Ovary (tissue), 9 donors: Measurements from ENCODE around the gene AUTS2. TPM values are rescaled to one million over a fixed set of nuclear protein-coding genes. Genes with fewer than 3 reads are reported as not detected.

Source experiments
- DNase-seq, 5 donors: peaks; one replicate each; pipeline ENCODE4 v3.0.0-alpha.2; 2019 to 2020
- H3K27ac ChIP-seq, 2 donors: fragments of 200-600 bp; one replicate each; pipeline versions ENCODE4 v1.5.1 to v1.8.0; 2019 to 2022
- H3K27me3 ChIP-seq: fragments of 200-600 bp; one replicate; pipeline ENCODE4 v1.8.0; 2022
- H3K36me3 ChIP-seq: fragments of 200-600 bp; sonication (generic); one replicate; pipeline ENCODE4 v1.5.1; 2019
- H3K4me1 ChIP-seq: one replicate; pipeline ENCODE4 v1.8.1; 2013; ENCODE audit warnings: mild to moderate bottlenecking, moderate library complexity; ENCODE audit not compliant: insufficient read depth
- H3K4me3 ChIP-seq: fragments of 200-600 bp; sonication (generic); one replicate; pipeline ENCODE4 v1.5.1; 2017
- H3K9me3 ChIP-seq, 2 donors: fragments of 200-600 bp in 1 of 2; sonication (generic) in 1 of 2; one replicate each; pipeline versions ENCODE4 v1.5.1 to v1.8.1; 2013 to 2019; ENCODE audit warnings: mild to moderate bottlenecking in 1 of 2, moderate library complexity in 1 of 2
- EP300 ChIP-seq: sonication (generic); formaldehyde crosslinking; IDR thresholded peaks from one replicate; pipeline ENCODE4 v1.6.1; 2017; ENCODE audit warnings: antibody characterized with exemption
- POLR2A ChIP-seq: fragments of 450-650 bp; IDR thresholded peaks from one replicate; pipeline ENCODE4 v1.6.1; 2017; ENCODE audit warnings: antibody characterized with exemption, mild to moderate bottlenecking, moderate library complexity
- WGBS, 3 donors: extraction: QIAGEN DNeasy Blood & Tissue Kit in 1 of 3; methylation state at CpG; one replicate each; pipeline versions ENCODE4 v1.1.5 to v1.1.7; 2013 to 2017; 5-methylcytosine and 5-hydroxymethylcytosine counted together
- intact Hi-C, 4 donors: fragments of 100-400 bp; cut with DNase I; formaldehyde crosslinking; loops; one replicate each; pipeline versions ENCODE4 v1.11.0 to v1.15.1; 2022 to 2023
- polyA plus RNA-seq, 2 donors: library from polyadenylated mRNA; stranded (reverse); fragments of 200-250 nt in 1 of 2; fragments of 350-450 nt in 1 of 2; fragmentation: Illumina TruSeq in 1 of 2; extraction: RNeasy Lipid Tissue Mini Kit (QIAGEN cat#74804) in 1 of 2; gene quantifications; one replicate each; pipeline ENCODE4 v1.2.3, GENCODE V29; 2013 to 2014
- total RNA-seq, 7 donors: library from RNA; depleted of rRNA in 2 of 7; stranded (reverse); fragments of >200 nt in 2 of 7; fragmentation: NEBNext Ultra II Directional in 3 of 7; extraction: Animal tissue kit (Norgen Biotek cat#: 25700) in 3 of 7; gene quantifications; one replicate each; pipeline versions ENCODE4 v1.1.0 to v1.2.4, GENCODE V29; 2016 to 2023
- TF ChIP-seq, protein P1 (sequence below), 3 donors: fragments of 450-650 bp in 2 of 3; fragments of 200-600 bp in 1 of 3; IDR thresholded peaks; one replicate each; pipeline versions ENCODE4 v1.5.1 to v1.8.0; 2016 to 2022; ENCODE audit warnings: antibody characterized with exemption in 3 of 3, mild to moderate bottlenecking in 1 of 3
- donor health status: DM: no; HTN: no; CAD: no; lungs with moderate emphysema.
- donor health status: DM: no; HTN: no; CAD: no.
- donor health status: Bipolar disorder and iron deficiency.
- donor health status: DM: yes; HTN: yes; CAD: no.
- donor health status: DM: no; HTN: no; CAD: no.
- donor health status: DM: yes; HTN: yes; CAD: no.

AUTS2 gene
- total and polyA plus RNA-seq, 9 donors = 18.3 to 60.9 (median 44.9) TPM

DNA sequence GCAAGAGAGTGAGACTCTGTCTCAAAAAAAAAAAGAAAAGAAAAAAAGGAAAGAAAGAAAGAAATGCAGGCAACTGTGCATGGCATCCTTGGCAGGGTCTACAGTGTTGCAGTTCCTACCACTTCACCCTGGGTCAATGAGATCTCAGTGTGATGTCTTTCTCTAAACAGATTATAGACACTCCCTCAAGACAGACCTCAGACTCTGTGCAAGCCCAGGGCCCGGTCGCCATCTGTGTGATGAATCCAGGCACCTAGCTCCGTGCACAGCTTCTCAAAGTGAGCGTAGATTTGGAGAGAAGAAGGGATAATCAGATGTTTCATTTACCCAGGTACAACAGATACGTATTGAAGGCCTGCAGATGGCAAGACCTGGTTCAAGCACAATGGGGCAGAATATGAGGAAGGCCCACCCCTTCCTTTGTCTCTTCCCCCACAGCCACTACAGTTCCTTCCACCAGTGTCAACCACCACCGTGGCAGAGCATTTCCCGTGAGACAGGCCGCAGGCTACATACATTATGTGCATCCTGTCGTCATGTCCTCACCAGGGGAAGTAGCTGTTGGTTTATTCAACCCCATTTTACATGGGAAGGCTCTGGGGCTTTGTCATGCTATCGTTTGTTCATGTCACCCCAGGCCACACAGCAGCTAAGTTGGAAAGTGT, 1062.0 kb downstream of the AUTS2 start:
- H3K27me3 ChIP-seq = no peaks in the 10 kb centered on the region
- intact Hi-C loops = no loop called here
- H3K36me3 ChIP-seq = no peaks in the 10 kb centered on the region
- H3K27ac ChIP-seq = no peak overlapping the region
- no peak overlapping the region for H3K4me3 ChIP-seq
- 93 to 98% (median 95%) methylated on average over 10 of the region's 10 CpGs for WGBS, 3 donors
- no peaks in the 10 kb centered on the region for H3K4me1 ChIP-seq
- DNase-seq = no peak
- no peaks in the 10 kb centered on the region for H3K9me3 ChIP-seq
- TF ChIP-seq EP300 (no peak), POLR2A (no peak)
- TF ChIP-seq, protein P1, sequence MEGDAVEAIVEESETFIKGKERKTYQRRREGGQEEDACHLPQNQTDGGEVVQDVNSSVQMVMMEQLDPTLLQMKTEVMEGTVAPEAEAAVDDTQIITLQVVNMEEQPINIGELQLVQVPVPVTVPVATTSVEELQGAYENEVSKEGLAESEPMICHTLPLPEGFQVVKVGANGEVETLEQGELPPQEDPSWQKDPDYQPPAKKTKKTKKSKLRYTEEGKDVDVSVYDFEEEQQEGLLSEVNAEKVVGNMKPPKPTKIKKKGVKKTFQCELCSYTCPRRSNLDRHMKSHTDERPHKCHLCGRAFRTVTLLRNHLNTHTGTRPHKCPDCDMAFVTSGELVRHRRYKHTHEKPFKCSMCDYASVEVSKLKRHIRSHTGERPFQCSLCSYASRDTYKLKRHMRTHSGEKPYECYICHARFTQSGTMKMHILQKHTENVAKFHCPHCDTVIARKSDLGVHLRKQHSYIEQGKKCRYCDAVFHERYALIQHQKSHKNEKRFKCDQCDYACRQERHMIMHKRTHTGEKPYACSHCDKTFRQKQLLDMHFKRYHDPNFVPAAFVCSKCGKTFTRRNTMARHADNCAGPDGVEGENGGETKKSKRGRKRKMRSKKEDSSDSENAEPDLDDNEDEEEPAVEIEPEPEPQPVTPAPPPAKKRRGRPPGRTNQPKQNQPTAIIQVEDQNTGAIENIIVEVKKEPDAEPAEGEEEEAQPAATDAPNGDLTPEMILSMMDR (IDR thresholded peaks at IDR 0.05) = no peak

DNA sequence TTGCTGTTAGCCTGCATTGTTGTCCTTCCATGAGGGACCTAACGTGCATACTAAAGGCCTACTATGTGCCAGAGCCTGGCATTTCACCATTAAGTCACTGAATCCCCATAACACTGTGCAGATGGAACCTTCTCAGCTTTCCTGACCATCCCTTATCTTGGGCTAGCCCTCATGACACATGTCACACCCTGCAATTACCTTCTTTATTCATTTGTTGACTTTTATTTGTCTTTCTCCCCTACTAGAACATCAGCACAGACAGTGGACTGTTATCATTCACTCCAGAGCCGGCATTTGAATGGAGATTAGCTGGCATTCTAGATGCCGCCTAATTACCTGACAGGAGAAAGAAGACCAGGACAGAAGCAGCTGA, 1062.5 kb downstream of the AUTS2 start:
- DNase-seq = no peak
- H3K27ac ChIP-seq = no peak overlapping the region
- no peaks in the 10 kb centered on the region for H3K4me1 ChIP-seq
- H3K36me3 ChIP-seq = no peaks in the 10 kb centered on the region
- 93 to 98% (median 97%) methylated on average over 3 of the region's 3 CpGs for WGBS, 3 donors
- H3K27me3 ChIP-seq = no peaks in the 10 kb centered on the region
- intact Hi-C loops = no loop called here
- TF ChIP-seq, protein P1 (IDR thresholded peaks at IDR 0.05) = no peak
- TF ChIP-seq EP300 (no peak), POLR2A (no peak)
- H3K9me3 ChIP-seq = no peaks in the 10 kb centered on the region
- no peak overlapping the region for H3K4me3 ChIP-seq

DNA sequence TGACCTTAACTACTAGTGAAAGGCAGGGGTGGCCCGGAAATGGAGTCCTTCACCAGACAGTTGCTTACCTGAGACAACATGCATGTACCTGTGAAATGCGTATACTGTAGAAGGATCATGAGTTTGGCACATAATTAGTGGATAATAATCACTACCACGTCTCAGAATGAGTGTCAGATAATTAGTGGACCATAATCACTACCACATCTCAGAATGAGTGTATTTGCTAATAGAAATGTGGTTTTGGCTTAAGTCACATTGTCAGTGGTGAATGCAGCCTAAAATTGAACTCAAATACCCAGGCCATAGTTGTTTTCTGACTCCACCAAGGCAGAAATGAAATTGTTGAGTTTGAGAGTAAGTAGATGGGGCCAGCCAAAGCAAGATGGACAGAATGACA, 1065.4 kb downstream of the AUTS2 start:
- intact Hi-C loops = no loop called here
- H3K27me3 ChIP-seq = no peaks in the 10 kb centered on the region
- no peak for DNase-seq
- no peaks in the 10 kb centered on the region for H3K4me1 ChIP-seq
- H3K27ac ChIP-seq = no peak overlapping the region
- WGBS, 3 donors = 61 to 63% (median 62%) methylated on average over 3 of the region's 3 CpGs
- H3K4me3 ChIP-seq = no peak overlapping the region
- no peak for TF ChIP-seq POLR2A
- TF ChIP-seq, protein P1 (IDR thresholded peaks at IDR 0.05) = no peak
- no peak for TF ChIP-seq EP300
- no peaks in the 10 kb centered on the region for H3K9me3 ChIP-seq
- H3K36me3 ChIP-seq = no peaks in the 10 kb centered on the region

DNA sequence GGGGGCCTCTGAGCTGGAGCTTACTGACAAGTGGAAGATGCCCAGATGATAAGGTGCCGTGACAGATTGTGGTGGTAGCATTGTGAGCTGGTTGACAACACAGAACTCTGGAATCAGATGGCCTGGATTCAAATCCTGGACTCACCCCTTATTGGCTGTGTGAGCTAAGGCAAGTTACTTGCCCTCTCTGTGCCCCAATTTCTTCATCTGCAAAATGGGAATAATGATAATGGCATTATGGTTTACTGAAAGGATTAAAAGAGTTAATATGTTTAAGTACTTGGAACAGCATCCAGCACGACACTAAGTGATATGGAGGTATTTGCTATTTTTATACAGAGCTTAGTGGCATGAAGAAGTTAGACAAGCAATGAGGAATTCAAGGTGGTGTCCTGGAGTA, 1067.7 kb downstream of the AUTS2 start:
- WGBS, 3 donors = 80 to 89% (median 81%) methylated on average over 2 of the region's 2 CpGs
- no peaks in the 10 kb centered on the region for H3K9me3 ChIP-seq
- H3K36me3 ChIP-seq = no peaks in the 10 kb centered on the region
- no peak overlapping the region for H3K4me3 ChIP-seq
- TF ChIP-seq EP300 (no peak), POLR2A (no peak)
- TF ChIP-seq, protein P1 (IDR thresholded peaks at IDR 0.05) = no peak
- H3K27me3 ChIP-seq = no peaks in the 10 kb centered on the region
- H3K4me1 ChIP-seq = no peaks in the 10 kb centered on the region
- H3K27ac ChIP-seq = no peak overlapping the region
- no peak for DNase-seq
- intact Hi-C loops = no loop called here
